HG03342 (cell line): ENCODE measurements around the gene C1orf185.
"Not testable (repeated sequence)": the region's sequence is repeated elsewhere in the genome, so short reads cannot be mapped to it uniquely, and the experiment has no call there.

Experiments used
- ATAC-seq: cut with Tn5 transposase; IDR thresholded peaks from one replicate; pipeline ENCODE4 v1.9.1; 2021; ENCODE audit warnings: mild to moderate bottlenecking, moderate library complexity; ENCODE audit not compliant: unreplicated experiment

C1orf185 gene

GRCh38 chr1:51101976-51102375 lies at the start of gene C1orf185:
Gene C1orf185 (plus strand): TSS chr1:51102228. CDS start chr1:51102234, 6 bp downstream.
- no peak for ATAC-seq

GRCh38 chr1:51058858-51059257 lies 43.2 kb upstream of the C1orf185 start:
- ATAC-seq, result no peak

- ATAC-seq, result no peak
Observed at GRCh38 chr1:51061231-51061918, 40.7 kb upstream of the C1orf185 start.

- ATAC-seq, result no peak
Observed at GRCh38 chr1:51063121-51063520, 38.9 kb upstream of the C1orf185 start.

GRCh38 chr1:51070011-51070410 lies 32.0 kb upstream of the C1orf185 start:
- no peak for ATAC-seq

- ATAC-seq, result no peak
Observed at GRCh38 chr1:51070640-51071039, 31.4 kb upstream of the C1orf185 start.

GRCh38 chr1:51071291-51072042 lies 30.6 kb upstream of the C1orf185 start:
- no peak for ATAC-seq

- ATAC-seq, result no peak
Observed at GRCh38 chr1:51072043-51072439, 30.0 kb upstream of the C1orf185 start.

- ATAC-seq, result no peak
Observed at GRCh38 chr1:51072651-51073050, 29.4 kb upstream of the C1orf185 start.

GRCh38 chr1:51073456-51073855 lies 28.6 kb upstream of the C1orf185 start:
- ATAC-seq, result no peak

GRCh38 chr1:51086496-51087271 lies 15.3 kb upstream of the C1orf185 start:
- ATAC-seq, result no peak

GRCh38 chr1:51088474-51088873 lies 13.6 kb upstream of the C1orf185 start:
- ATAC-seq, result no peak

- no peak for ATAC-seq
Observed at GRCh38 chr1:51093581-51093980, 8.4 kb upstream of the C1orf185 start.

- no peak for ATAC-seq
Observed at GRCh38 chr1:51097171-51097570, 4.9 kb upstream of the C1orf185 start.

- no peak for ATAC-seq
Observed at GRCh38 chr1:51100264-51100880, 1.7 kb upstream of the C1orf185 start.

- ATAC-seq, result no peak
Observed at GRCh38 chr1:51114137-51114536, 12.1 kb downstream of the C1orf185 start.

- no peak for ATAC-seq
Observed at GRCh38 chr1:51115714-51116404, 13.8 kb downstream of the C1orf185 start.

- no peak for ATAC-seq
Observed at GRCh38 chr1:51119331-51119730, 17.3 kb downstream of the C1orf185 start.

GRCh38 chr1:51120629-51121028 lies 18.6 kb downstream of the C1orf185 start:
- no peak for ATAC-seq

- ATAC-seq, result not testable (repeated sequence)
Observed at GRCh38 chr1:51127152-51127551, 25.1 kb downstream of the C1orf185 start.

- no peak for ATAC-seq
Observed at GRCh38 chr1:51131185-51131584, 29.2 kb downstream of the C1orf185 start.
